IPS-18a (cell line): ENCODE results near the gene TET1.
"Not testable (repeated sequence)": the region's sequence is repeated elsewhere in the genome, so short reads cannot be mapped to it uniquely, and the experiment has no call there.

Experiments used
- H3K27ac ChIP-seq: one replicate; pipeline ENCODE4 v1.5.1; 2013; ENCODE audit warnings: low read length
- H3K27me3 ChIP-seq: one replicate; pipeline ENCODE4 v1.6.1; 2013; ENCODE audit warnings: mild to moderate bottlenecking, low read length; ENCODE audit not compliant: control insufficient read depth, insufficient read depth
- H3K36me3 ChIP-seq: one replicate; pipeline ENCODE4 v1.6.1; 2013; ENCODE audit warnings: low read depth, low read length; ENCODE audit not compliant: control insufficient read depth
- H3K4me1 ChIP-seq: one replicate; pipeline ENCODE4 v1.6.1; 2013; ENCODE audit warnings: low read depth, low read length; ENCODE audit not compliant: control insufficient read depth
- H3K4me3 ChIP-seq: one replicate; pipeline ENCODE4 v1.5.1; 2013; ENCODE audit warnings: low read length
- H3K9ac ChIP-seq: one replicate; pipeline ENCODE4 v1.6.1; 2013; ENCODE audit warnings: mild to moderate bottlenecking, low read length, moderate library complexity
- H3K9me3 ChIP-seq: one replicate; pipeline ENCODE4 v1.6.1; 2013; ENCODE audit warnings: low read depth, low read length; ENCODE audit not compliant: control insufficient read depth

Gene TET1

DNA sequence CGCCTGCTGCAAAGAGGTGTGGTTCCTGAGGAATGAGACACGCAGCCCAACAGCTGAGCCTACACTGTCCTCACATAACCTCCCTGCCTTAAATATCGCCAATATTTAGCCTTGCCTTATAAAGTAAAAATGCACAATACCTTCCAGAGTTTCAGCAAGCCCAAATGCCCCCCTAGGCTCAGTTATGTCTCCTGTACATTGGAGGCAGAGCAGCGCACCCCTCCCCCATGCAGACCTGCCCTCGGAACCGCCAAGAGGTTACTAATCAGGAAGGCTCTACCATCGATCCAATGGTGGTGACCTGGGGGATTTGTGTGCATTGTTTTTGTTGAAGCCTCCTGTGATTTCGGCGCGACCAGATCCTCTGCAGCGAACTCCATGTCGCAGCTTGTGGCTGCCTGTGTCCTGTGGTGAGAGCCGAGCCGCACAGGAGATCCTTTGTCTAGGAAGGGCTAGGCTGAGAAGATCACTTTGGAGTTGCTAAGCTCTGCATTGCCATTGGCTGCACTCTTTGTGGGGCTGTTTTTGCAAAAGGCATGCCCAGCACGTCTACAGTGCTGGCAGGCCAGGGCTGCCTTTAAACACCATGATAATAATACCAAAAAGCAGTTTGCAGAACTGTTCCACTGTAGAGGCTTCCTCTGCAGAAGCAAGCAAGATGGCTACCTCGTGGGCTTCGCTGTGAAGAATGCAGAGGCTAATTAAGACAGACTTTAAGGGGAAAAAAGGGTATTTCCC is 40.1 kb downstream of the TET1 start:
- Histone ChIP-seq H3K27ac (peak overlapping the region; percentile 60), H3K9ac (peak overlapping the region; percentile 55), H3K9me3 (no peaks in the 10 kb centered on the region), H3K27me3 (no peaks in the 10 kb centered on the region), H3K4me3 (peak overlapping the region; percentile 57), H3K36me3 (peaks cover 19% of the 10 kb centered on the region), H3K4me1 (peaks cover 37% of the 10 kb centered on the region)

GRCh38 chr10:68601501-68602265 is 41.5 kb downstream of the TET1 start:
- no peak overlapping the region for H3K27ac ChIP-seq

DNA sequence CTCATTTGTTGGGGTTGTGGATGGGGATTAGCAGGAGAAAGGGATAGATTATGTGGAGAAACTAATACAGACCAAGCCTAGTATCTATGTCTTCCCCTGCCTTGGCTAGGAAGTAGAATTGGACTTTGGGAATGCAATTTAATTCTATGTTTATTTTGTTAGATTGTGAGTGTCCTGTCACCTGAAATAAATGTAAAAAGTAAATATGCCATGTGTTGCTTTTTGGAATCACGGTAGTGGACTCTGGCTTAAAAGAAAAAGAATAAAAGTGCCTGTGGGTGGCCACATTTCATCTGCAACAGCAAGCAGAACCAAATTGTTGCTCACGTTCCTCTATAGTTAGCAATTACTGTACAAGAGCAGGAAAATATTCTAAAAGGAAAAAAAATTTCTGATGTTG is 42.3 kb downstream of the TET1 start:
- Histone ChIP-seq H3K4me1 (peaks cover 37% of the 10 kb centered on the region), H3K4me3 (no peak overlapping the region), H3K9ac (no peak overlapping the region), H3K27ac (no peak overlapping the region), H3K36me3 (peaks cover 26% of the 10 kb centered on the region), H3K27me3 (no peaks in the 10 kb centered on the region), H3K9me3 (no peaks in the 10 kb centered on the region)

More at GRCh38 chr10:68601501-68602265, 41.5 kb downstream of the TET1 start:
- Histone ChIP-seq H3K4me1 (peaks cover 37% of the 10 kb centered on the region), H3K9ac (no peak overlapping the region), H3K36me3 (peaks cover 20% of the 10 kb centered on the region), H3K9me3 (no peaks in the 10 kb centered on the region), H3K27me3 (no peaks in the 10 kb centered on the region), H3K4me3 (peak overlapping the region; percentile 57)

DNA sequence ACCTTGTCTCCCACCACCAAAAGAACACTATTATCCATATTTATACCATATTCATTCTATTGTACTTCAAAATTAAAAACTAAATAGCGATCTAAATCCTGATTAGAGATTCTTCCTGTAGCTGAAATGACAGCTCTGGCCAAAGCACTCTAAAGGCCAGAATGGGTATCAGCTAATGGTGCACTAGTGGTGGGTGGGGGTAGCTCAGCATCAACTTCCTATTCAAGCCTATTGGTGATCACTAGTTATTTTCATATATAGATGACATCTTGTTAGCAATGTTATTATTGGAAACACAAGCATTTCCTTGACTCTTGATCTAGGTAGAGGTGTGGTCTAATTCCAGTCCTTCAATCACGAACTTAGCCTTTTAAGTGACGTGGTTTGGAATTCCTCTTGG is 43.6 kb downstream of the TET1 start:
- Histone ChIP-seq H3K9ac (no peak overlapping the region), H3K9me3 (no peaks in the 10 kb centered on the region), H3K27ac (no peak overlapping the region), H3K36me3 (peaks cover 26% of the 10 kb centered on the region), H3K27me3 (no peaks in the 10 kb centered on the region), H3K4me1 (peaks cover 36% of the 10 kb centered on the region), H3K4me3 (no peak overlapping the region)

DNA sequence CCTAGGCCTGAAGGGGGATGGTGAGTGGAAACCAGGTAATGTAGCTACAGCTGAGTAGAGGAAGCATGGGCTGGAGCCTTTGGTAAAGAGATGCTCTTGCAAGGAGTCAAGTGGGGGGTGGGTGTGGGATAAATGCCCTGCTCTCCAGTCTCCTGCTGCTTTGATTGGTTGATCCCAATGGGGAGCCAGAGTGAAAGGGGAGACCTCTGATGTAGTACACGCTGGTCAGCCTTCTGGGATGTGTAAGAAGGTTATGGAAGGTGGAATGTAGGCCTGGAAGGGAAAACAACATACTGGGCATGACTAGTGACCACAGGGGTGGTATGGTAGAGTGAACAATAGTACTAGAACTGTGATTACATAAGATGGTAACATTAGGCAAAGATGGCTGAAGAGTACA is 44.3 kb downstream of the TET1 start:
- no peak overlapping the region for H3K9ac ChIP-seq
- no peaks in the 10 kb centered on the region for H3K9me3 ChIP-seq
- H3K27me3 ChIP-seq = no peaks in the 10 kb centered on the region
- H3K27ac ChIP-seq = no peak overlapping the region
- H3K4me3 ChIP-seq = no peak overlapping the region
- H3K36me3 ChIP-seq = peaks cover 26% of the 10 kb centered on the region
- peaks cover 29% of the 10 kb centered on the region for H3K4me1 ChIP-seq

DNA sequence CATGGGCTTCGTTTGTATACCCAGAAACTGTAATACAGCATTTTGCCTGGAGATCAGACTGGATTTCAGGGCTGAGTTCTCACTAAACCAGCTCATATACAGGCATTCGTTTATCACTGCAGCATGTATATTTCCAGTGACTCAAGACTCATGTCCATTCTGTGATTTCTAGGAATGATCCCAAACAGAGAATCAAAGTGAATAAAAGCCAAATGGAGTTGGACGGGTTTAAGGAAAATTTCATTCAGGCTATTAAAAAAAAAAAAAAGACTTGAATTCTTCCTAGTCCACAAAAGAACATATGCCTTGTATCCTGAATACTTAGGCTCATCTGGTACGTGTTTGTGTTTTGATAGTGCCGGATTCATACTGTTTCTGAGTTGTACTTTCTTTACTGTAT is 46.8 kb downstream of the TET1 start:
- Histone ChIP-seq H3K27ac (no peak overlapping the region), H3K9me3 (no peaks in the 10 kb centered on the region), H3K9ac (no peak overlapping the region)

GRCh38 chr10:68610023-68610422 is 49.9 kb downstream of the TET1 start:
- H3K27ac ChIP-seq, H3K36me3 ChIP-seq, H3K27me3 ChIP-seq, H3K9ac ChIP-seq, H3K4me3 ChIP-seq, H3K9me3 ChIP-seq, H3K4me1 ChIP-seq: not testable (repeated sequence)

More for the DNA sequence above, 46.8 kb downstream of the TET1 start:
- Histone ChIP-seq H3K4me3 (no peak overlapping the region), H3K4me1 (peaks cover 10% of the 10 kb centered on the region), H3K27me3 (no peaks in the 10 kb centered on the region), H3K36me3 (peaks cover 19% of the 10 kb centered on the region)

- H3K9ac ChIP-seq = no peak overlapping the region
- no peaks in the 10 kb centered on the region for H3K4me1 ChIP-seq
- H3K27me3 ChIP-seq = no peaks in the 10 kb centered on the region
- no peak overlapping the region for H3K27ac ChIP-seq
- peaks cover 10% of the 10 kb centered on the region for H3K36me3 ChIP-seq
- H3K9me3 ChIP-seq = no peaks in the 10 kb centered on the region
- no peak overlapping the region for H3K4me3 ChIP-seq
Observed at GRCh38 chr10:68611227-68611626, 51.1 kb downstream of the TET1 start.

- not testable (repeated sequence) for H3K27me3 ChIP-seq, H3K9ac ChIP-seq, H3K9me3 ChIP-seq, H3K36me3 ChIP-seq, H3K27ac ChIP-seq, H3K4me3 ChIP-seq, H3K4me1 ChIP-seq
Observed at GRCh38 chr10:68613974-68614373, 53.8 kb downstream of the TET1 start.

GRCh38 chr10:68617691-68618090 is 57.6 kb downstream of the TET1 start:
- not testable (repeated sequence) for H3K27me3 ChIP-seq, H3K9me3 ChIP-seq, H3K4me1 ChIP-seq, H3K9ac ChIP-seq, H3K4me3 ChIP-seq, H3K27ac ChIP-seq
- H3K36me3 ChIP-seq = peaks cover 16% of the 10 kb centered on the region

DNA sequence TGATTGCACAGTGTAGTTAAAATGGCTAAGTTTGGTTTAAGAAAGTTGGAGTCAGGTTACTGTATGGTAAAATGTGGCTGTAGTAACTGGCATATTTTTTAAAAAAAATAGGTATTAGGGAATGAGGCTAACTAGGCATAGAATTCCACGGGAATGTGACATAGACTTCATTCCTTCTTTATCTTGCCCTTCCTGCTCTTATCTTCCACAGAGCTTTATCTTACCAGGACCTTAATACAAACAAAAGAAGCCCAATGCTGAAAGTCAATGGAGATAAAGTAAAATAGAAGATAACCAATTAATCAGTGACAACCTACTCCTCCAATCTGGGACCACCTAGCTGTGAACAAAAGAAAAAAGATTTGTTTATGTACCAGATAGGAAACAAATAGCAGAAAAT is 58.1 kb downstream of the TET1 start:
- H3K27ac ChIP-seq = no peak overlapping the region

GRCh38 chr10:68619595-68619994 is 59.5 kb downstream of the TET1 start:
- H3K27ac ChIP-seq = no peak overlapping the region
- no peaks in the 10 kb centered on the region for H3K9me3 ChIP-seq
- H3K9ac ChIP-seq = no peak overlapping the region
- H3K27me3 ChIP-seq = no peaks in the 10 kb centered on the region
- peaks cover 7% of the 10 kb centered on the region for H3K4me1 ChIP-seq
- no peak overlapping the region for H3K4me3 ChIP-seq
- peaks cover 16% of the 10 kb centered on the region for H3K36me3 ChIP-seq

More for the DNA sequence above, 58.1 kb downstream of the TET1 start:
- no peak overlapping the region for H3K4me3 ChIP-seq
- no peaks in the 10 kb centered on the region for H3K9me3 ChIP-seq
- H3K27me3 ChIP-seq = no peaks in the 10 kb centered on the region
- H3K36me3 ChIP-seq = peaks cover 16% of the 10 kb centered on the region
- H3K4me1 ChIP-seq = peaks cover 7% of the 10 kb centered on the region
- no peak overlapping the region for H3K9ac ChIP-seq
